Urothelium cell line (cell line): ENCODE data around the gene FOXA1.
"Not testable (repeated sequence)": the region's sequence is repeated elsewhere in the genome, so short reads cannot be mapped to it uniquely, and the experiment has no call there.

ENCODE experiments used
- DNase-seq: peaks from one replicate; pipeline ENCODE4 v3.0.0; 2011; ENCODE audit warnings: low spot score, mixed read lengths
- FAIRE-seq: peaks from 2 replicates; lab custom pipeline; 2011; peaks lifted over from hg19 to GRCh38; lab: Jason Lieb, UNC

The FOXA1 gene

GRCh38 chr14:37563189-37563588, 31.9 kb downstream of the FOXA1 start:
- FAIRE-seq (no peak), DNase-seq (no peak)

DNA sequence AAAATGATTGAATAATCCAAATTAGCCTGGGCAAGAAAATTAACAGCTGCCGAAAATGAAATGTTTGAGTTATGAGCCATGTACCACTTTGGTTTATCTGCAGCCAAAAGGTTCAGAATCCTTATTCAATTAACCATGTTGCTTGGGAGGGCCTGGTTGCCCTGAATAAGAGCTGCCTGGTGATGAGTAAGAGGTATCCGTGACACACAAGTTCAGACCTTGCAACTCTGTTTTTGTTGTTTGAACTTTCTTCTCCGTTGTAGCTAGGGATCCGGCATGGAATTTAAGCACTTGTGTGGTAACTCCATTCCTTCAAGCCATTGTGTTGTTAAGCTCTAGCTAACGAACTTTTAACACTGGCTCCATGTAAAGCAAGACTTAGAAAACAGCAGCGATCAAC, 35.7 kb downstream of the FOXA1 start:
- no peak for FAIRE-seq
- DNase-seq: no peak

DNA sequence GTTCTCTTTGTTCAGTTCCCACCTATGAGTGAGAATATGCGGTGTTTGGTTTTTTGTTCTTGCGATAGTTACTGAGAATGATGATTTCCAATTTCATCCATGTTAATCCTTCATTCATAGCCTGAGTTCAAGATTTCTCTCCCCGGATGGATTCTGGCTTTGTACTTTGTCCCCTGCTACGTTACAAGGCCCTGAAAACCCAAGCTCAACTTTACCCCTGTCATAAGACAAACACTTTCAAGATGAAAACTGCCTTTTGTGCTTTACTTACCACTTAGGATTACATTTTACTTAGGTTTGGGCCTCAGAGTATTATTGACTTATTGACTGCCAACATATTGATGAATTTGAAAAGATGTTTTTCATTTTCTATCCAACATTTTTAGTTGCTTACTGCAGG, 36.3 kb downstream of the FOXA1 start:
- FAIRE-seq: no peak
- no peak for DNase-seq

DNA sequence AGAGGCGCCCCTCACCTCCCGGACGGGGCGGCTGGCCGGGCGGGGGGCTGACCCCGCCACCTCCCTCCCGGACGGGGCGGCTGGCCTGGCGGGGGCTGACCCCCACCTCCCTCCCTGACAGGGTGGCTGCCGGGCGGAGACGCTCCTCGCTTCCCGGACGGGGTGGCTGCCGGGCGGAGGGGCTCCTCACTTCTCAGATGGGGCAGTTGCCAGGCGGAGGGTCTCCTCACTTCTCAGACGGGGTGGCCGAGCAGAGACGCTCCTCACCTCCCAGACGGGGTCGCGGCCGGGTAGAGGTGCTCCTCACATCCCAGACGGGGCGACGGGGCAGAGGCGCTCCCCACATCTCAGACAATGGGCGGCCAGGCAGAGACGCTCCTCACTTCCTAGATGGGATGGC, 39.5 kb downstream of the FOXA1 start:
- not testable (repeated sequence) for FAIRE-seq, DNase-seq

- FAIRE-seq (no peak), DNase-seq (no peak)
Measured at GRCh38 chr14:37553935-37554550, 41.0 kb downstream of the FOXA1 start.

GRCh38 chr14:37551119-37551518, 43.9 kb downstream of the FOXA1 start:
- no peak for FAIRE-seq

GRCh38 chr14:37550511-37550910, 44.5 kb downstream of the FOXA1 start:
- FAIRE-seq: no peak
- DNase-seq: no peak

More at GRCh38 chr14:37551119-37551518, 43.9 kb downstream of the FOXA1 start:
- no peak for DNase-seq

GRCh38 chr14:37546621-37547447, 48.2 kb downstream of the FOXA1 start:
- no peak for FAIRE-seq
- DNase-seq: no peak

DNA sequence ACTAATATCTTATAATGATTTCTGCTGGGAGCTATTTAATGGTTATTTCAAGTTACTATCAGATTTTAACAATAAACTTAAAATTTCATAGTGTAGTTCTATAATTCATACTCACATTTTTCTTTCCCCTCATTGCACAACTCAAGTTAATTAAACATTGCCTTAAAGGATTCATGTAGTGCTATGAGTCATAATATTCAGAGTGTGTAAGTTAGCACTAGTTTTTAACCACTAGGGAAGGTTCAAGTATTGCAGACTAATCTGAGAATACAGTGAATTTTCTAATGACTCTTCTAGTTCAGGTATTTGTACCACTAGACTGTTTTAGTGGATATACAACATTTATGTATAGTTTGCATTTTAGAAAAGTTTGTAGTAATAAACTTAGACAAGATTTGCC, 49.9 kb downstream of the FOXA1 start:
- DNase-seq (no peak), FAIRE-seq (no peak)

- no peak for FAIRE-seq
- DNase-seq: no peak
Measured at GRCh38 chr14:37544407-37544806, 50.6 kb downstream of the FOXA1 start.

GRCh38 chr14:37539992-37540391, 55.1 kb downstream of the FOXA1 start:
- DNase-seq: no peak
- no peak for FAIRE-seq
